ENCODE measurements around the gene MMP17. TPM values are rescaled to one million over a fixed set of nuclear protein-coding genes. Genes with fewer than 3 reads are reported as not detected.
A peak's percentile ranks its signal among the peaks of the same experiment; 100 is the strongest.

Gene MMP17
- total RNA-seq, 2 donors from 2014 or later = 10.9 to 12.0 TPM

DNA sequence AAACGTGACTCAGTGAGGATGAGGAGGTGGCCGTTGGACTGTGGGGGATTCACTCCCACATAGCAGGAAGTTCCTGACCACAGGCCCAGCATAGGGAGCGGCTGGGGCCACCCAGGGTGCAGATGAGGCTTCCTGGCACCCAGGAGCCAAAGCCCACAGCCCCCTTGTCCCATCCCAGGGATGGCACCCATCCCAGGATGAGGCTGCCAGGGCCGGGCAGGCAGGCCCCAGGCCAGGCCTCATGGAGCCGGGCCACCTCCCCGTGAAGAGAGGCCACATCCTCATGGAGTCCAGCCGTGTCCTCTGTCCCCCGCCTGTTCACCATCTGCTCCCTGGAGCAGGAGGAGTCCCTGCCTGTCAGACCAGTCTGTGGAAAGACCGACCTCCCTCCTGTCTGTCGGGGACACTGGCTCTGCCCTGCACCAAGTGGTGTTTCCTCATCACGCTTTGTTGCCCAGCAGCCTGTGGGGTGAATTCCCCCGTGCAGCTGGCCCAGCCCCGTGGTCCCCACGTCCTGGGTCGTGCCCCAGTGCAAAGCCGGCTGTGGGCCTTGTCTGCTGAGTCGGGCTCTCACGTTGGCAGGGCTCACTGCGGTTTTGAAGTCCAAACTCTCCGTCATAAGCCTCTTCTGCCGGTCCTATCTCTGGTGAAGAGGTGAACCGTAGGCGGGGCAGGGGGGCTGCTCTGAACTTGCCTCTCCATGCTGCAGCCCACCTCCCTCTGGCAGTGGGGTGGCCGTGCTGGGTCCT, 24.5 kb downstream of the MMP17 start:
- Mint-ChIP-seq H3K36me3 (ENCODE audit: low read depth) (peaks cover under 1% of the 10 kb centered on the region), H3K27ac (no peak overlapping the region), H3K4me1 (peaks cover 4% of the 10 kb centered on the region), H3K9me3 (no peaks in the 10 kb centered on the region), H3K4me3 (no peak overlapping the region), H3K27me3 (ENCODE audit: insufficient read depth) (no peaks in the 10 kb centered on the region)
- H3K4me3 ChIP-seq (ENCODE audit: low read length) = no peak overlapping the region
- H3K9ac ChIP-seq (ENCODE audit: extremely low read depth, low read length, poor library complexity, severe bottlenecking) = no peak overlapping the region
- H3K36me3 ChIP-seq (ENCODE audit: control insufficient read depth, insufficient read depth, low read length) = no peaks in the 10 kb centered on the region
- no peaks in the 10 kb centered on the region for H3K27me3 ChIP-seq (ENCODE audit: control insufficient read depth, insufficient read depth, low read length, poor library complexity, severe bottlenecking)
- TF ChIP-seq CTCF (conservative IDR thresholded peaks at IDR 0.05) = no peak
- peak overlapping the region; percentile 57 for H3K27ac ChIP-seq (ENCODE audit: low read depth, low read length)
- peak; percentile 61 for DNase-seq
- H3K9me3 ChIP-seq (ENCODE audit: control insufficient read depth, low read length) = no peaks in the 10 kb centered on the region
- 85% methylated on average over 18 to 24 of the region's 24 CpGs for WGBS, 2 experiments (ENCODE audit: insufficient coverage in 1 of 2, insufficient read length in 1 of 2)
- no peaks in the 10 kb centered on the region for H3K4me1 ChIP-seq (ENCODE audit: control insufficient read depth, insufficient read depth, low read length)

DNA sequence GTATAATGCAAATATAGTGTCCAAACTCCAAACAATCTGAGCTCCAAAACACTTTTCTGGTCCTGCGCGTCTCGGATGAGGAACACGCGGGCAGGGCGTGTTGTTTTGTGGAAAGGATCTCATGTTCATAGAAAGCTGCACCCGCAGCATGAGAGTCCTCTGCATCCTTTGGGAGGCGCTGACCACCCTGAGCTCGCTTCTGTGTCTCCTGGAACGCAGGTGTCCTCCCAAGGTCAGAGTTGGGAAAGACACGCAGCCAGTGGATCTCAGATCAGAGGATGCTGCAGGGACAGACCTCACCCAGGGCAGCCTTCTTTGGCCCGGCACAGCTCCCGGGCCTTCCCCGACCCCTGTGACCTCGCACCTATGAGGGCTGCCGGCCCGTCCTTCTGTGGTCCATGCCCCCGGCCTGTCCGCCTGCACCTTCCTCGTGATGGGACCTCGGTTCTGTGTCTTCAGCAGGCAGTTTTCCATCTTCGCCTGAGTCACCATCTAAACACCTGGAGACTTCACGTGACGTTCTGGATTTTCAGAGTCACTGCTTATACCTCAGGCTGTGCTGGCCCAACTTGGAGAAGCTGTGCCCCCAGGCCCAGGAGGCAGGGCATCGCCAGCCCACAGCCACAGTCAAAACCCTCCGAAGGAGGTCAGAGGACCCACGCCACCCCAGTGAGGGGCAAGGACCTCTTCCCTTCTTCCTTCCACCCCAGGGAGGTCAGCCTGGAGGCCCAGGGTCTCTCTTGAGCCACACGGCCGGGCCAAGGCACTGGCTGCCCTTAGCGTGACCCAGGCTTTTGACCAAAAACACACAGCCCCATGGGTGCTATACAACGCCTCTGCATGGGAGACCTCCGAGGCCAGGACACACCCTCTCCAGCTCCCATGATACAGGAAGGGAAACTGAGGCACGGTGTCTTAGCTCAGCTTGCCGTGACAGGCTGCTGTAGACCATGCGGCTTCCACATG, 25.9 kb downstream of the MMP17 start:
- TF ChIP-seq CTCF (conservative IDR thresholded peaks at IDR 0.05) = no peak
- no peaks in the 10 kb centered on the region for H3K9me3 ChIP-seq (ENCODE audit: control insufficient read depth, low read length)
- H3K9me3 Mint-ChIP-seq = no peaks in the 10 kb centered on the region
- peaks cover 2% of the 10 kb centered on the region for H3K27me3 Mint-ChIP-seq (ENCODE audit: insufficient read depth)
- H3K27ac Mint-ChIP-seq = no peak overlapping the region
- H3K4me1 ChIP-seq (ENCODE audit: control insufficient read depth, insufficient read depth, low read length) = no peaks in the 10 kb centered on the region
- H3K9ac ChIP-seq (ENCODE audit: extremely low read depth, low read length, poor library complexity, severe bottlenecking) = no peak overlapping the region
- no peak overlapping the region for H3K27ac ChIP-seq (ENCODE audit: low read depth, low read length)
- H3K36me3 Mint-ChIP-seq (ENCODE audit: low read depth) = no peaks in the 10 kb centered on the region
- no peaks in the 10 kb centered on the region for H3K27me3 ChIP-seq (ENCODE audit: control insufficient read depth, insufficient read depth, low read length, poor library complexity, severe bottlenecking)
- no peak overlapping the region for H3K4me3 Mint-ChIP-seq
- H3K4me3 ChIP-seq (ENCODE audit: low read length) = no peak overlapping the region
- 89 to 93% methylated on average over 28 to 35 of the region's 35 CpGs for WGBS, 2 experiments (ENCODE audit: insufficient coverage in 1 of 2, insufficient read length in 1 of 2)
- peak; percentile 63 for DNase-seq
- H3K4me1 Mint-ChIP-seq = peaks cover 10% of the 10 kb centered on the region
- no peaks in the 10 kb centered on the region for H3K36me3 ChIP-seq (ENCODE audit: control insufficient read depth, insufficient read depth, low read length)

DNA sequence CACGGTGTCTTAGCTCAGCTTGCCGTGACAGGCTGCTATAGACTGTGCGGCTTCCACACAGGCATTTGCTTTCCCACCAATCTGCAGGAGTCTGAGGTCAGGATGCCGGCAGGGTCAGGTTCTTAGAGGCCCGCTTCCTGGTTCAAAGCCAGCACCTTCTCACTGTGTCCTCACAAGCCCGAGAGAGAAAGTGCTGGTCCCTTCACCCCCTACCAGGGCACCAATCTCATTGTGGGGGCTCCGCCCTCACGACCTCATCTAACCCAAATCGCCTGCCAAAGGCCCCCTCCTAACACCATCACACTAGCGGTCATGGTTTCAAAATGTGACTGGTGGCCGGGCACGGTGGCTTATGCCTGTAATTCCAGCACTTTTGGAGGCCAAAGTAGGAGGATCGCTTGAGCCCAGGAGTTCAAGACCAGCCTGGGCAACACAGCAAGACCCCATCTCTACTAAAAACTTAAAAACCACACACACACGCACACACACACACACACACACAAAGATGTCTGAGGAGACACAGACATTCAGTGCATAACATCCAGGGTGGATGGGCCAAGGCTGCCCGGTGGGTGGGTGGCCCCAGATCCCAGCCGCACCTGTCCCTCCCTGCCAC, 26.8 kb downstream of the MMP17 start:
- Mint-ChIP-seq H3K4me1 (peaks cover 10% of the 10 kb centered on the region), H3K9me3 (no peaks in the 10 kb centered on the region), H3K36me3 (ENCODE audit: low read depth) (no peaks in the 10 kb centered on the region), H3K4me3 (no peak overlapping the region), H3K27ac (no peak overlapping the region), H3K27me3 (ENCODE audit: insufficient read depth) (peaks cover 2% of the 10 kb centered on the region)
- Histone ChIP-seq H3K4me3 (ENCODE audit: low read length) (no peak overlapping the region), H3K27me3 (ENCODE audit: control insufficient read depth, insufficient read depth, low read length, poor library complexity, severe bottlenecking) (no peaks in the 10 kb centered on the region), H3K36me3 (ENCODE audit: control insufficient read depth, insufficient read depth, low read length) (no peaks in the 10 kb centered on the region), H3K27ac (ENCODE audit: low read depth, low read length) (no peak overlapping the region), H3K9me3 (ENCODE audit: control insufficient read depth, low read length) (no peaks in the 10 kb centered on the region), H3K9ac (ENCODE audit: extremely low read depth, low read length, poor library complexity, severe bottlenecking) (no peak overlapping the region), H3K4me1 (ENCODE audit: control insufficient read depth, insufficient read depth, low read length) (no peaks in the 10 kb centered on the region)
- WGBS, 2 experiments (ENCODE audit: insufficient coverage in 1 of 2, insufficient read length in 1 of 2) = 90 to 93% methylated on average over 13 to 15 of the region's 16 CpGs
- DNase-seq = no peak
- no peak for TF ChIP-seq CTCF (conservative IDR thresholded peaks at IDR 0.05)
